Activated CD4-positive, alpha-beta T cell treated with anti-CD3 and anti-CD28 coated beads for 36 hours (primary cell): ENCODE measurements around the gene SECTM1. TPM values are rescaled to one million over a fixed set of nuclear protein-coding genes. Genes with fewer than 3 reads are reported as not detected.

Experiments used
- ATAC-seq: fragments of 200-7000 bp; cut with Tn5 transposase; one replicate; pipeline ENCODE4 v1.10.0; 2021; ENCODE audit warnings: mild to moderate bottlenecking, moderate library complexity
- CTCF ChIA-PET: fragments of 350-600 bp; sonication (Branson Sonifier 250); formaldehyde crosslinking; loops from one replicate; lab custom pipeline; 2021; ENCODE audit warnings: antibody characterized with exemption; lab: Charles Lee
- POLR2A ChIA-PET: fragments of 350-600 bp; sonication (Branson Sonifier 250); formaldehyde crosslinking; loops from one replicate; lab custom pipeline; 2021; ENCODE audit warnings: antibody characterized with exemption, inconsistent platforms; lab: Charles Lee
- DNase-seq: peaks from one replicate; pipeline ENCODE4 v3.0.0-alpha.2; 2020
- H3K27ac Mint-ChIP-seq: one replicate; pipeline ENCODE4 v1.8.0; 2021; ENCODE audit warnings: mixed read lengths
- H3K27me3 Mint-ChIP-seq: one replicate; pipeline ENCODE4 v1.8.0; 2021; ENCODE audit warnings: mixed read lengths
- H3K36me3 Mint-ChIP-seq: one replicate; pipeline ENCODE4 v1.8.0; 2021; ENCODE audit warnings: low read depth, mixed read lengths
- H3K4me1 Mint-ChIP-seq: one replicate; pipeline ENCODE4 v1.8.0; 2021; ENCODE audit warnings: mixed read lengths
- H3K4me3 Mint-ChIP-seq: one replicate; pipeline ENCODE4 v1.8.0; 2021; ENCODE audit warnings: mild to moderate bottlenecking, moderate library complexity, mixed read lengths
- H3K9me3 Mint-ChIP-seq: one replicate; pipeline ENCODE4 v1.8.0; 2021; ENCODE audit warnings: low read depth, mixed read lengths
- intact Hi-C, 2 experiments: fragments of 100-400 bp; cut with DNase I in 1 of 2; cut with micrococcal nuclease in 1 of 2; formaldehyde crosslinking; loops; one replicate each; pipeline versions ENCODE4 v1.14.2 to v1.15.1; 2022 to 2024; cut with DNase I, micrococcal nuclease
- total RNA-seq, 2 experiments: library from RNA; stranded (reverse); gene quantifications; one replicate each; pipeline ENCODE4 v1.2.3, GENCODE V29; 2021

SECTM1 gene
- total RNA-seq, 2 experiments from 2014 or later = 9.0 to 10.9 TPM

- no peaks in the 10 kb centered on the region for H3K27me3 Mint-ChIP-seq
- peak; percentile 74 for ATAC-seq
- intact Hi-C loops = loop anchor here in 1 of 2 experiments (2.0 kb wide), 1 partner anchor 79 kb away; no protein-coding TSS in a partner anchor
- POLR2A ChIA-PET = interaction anchor here (1.2 to 2.7 kb wide), 5 partner anchors 9 to 35 kb away, joined by 4 to 94 read pairs (median 10); no protein-coding TSS in a partner anchor
- peak within 1 kb of the TSS; percentile 98 for H3K27ac Mint-ChIP-seq
- DNase-seq = peak; percentile 85
- H3K4me1 Mint-ChIP-seq = peaks cover 8% of the 10 kb centered on the region
- CTCF ChIA-PET = interaction anchor here (0.5 to 2.1 kb wide), 11 partner anchors 11 to 111 kb away, joined by 3 to 7 read pairs (median 3); no protein-coding TSS in a partner anchor
- no peaks in the 10 kb centered on the region for H3K9me3 Mint-ChIP-seq
- peaks cover 47% of the 10 kb centered on the region for H3K36me3 Mint-ChIP-seq
- no peak within 1 kb of the TSS for H3K4me3 Mint-ChIP-seq
These were observed 16.0 kb downstream of the SECTM1 start, which contains the start of gene CD7 for GRCh38 chr17:82317394-82318168. TSS of gene CD7 (minus strand) at chr17:82317608. CDS start at chr17:82317495, 113 bp downstream.

- H3K27ac Mint-ChIP-seq = peak overlapping the region; percentile 98
- no peaks in the 10 kb centered on the region for H3K9me3 Mint-ChIP-seq
- intact Hi-C loops = loop anchor here in 1 of 2 experiments (2.0 kb wide), 1 partner anchor 78 kb away; no protein-coding TSS in a partner anchor
- peaks cover 8% of the 10 kb centered on the region for H3K4me1 Mint-ChIP-seq
- ATAC-seq (peak; percentile 11), DNase-seq (peak; percentile 60)
- H3K27me3 Mint-ChIP-seq = no peaks in the 10 kb centered on the region
- peaks cover 41% of the 10 kb centered on the region for H3K36me3 Mint-ChIP-seq
- no peak overlapping the region for H3K4me3 Mint-ChIP-seq
- CTCF ChIA-PET = interaction anchor here (0.7 to 2.1 kb wide), 11 partner anchors 10 to 111 kb away, joined by 3 to 7 read pairs (median 3); no protein-coding TSS in a partner anchor
- POLR2A ChIA-PET = interaction anchor here (1.2 to 2.7 kb wide), 5 partner anchors 8 to 34 kb away, joined by 4 to 94 read pairs (median 10); no protein-coding TSS in a partner anchor
These were observed 16.7 kb downstream of the SECTM1 start for GRCh38 chr17:82316651-82317393.

GRCh38 chr17:82315703-82316358, 17.7 kb downstream of the SECTM1 start:
- ChIA-PET CTCF (interaction anchor here (2.1 kb wide), 1 partner anchor 14 kb away, joined by 6 read pairs; no protein-coding TSS in a partner anchor), POLR2A (interaction anchor here (2.3 to 2.7 kb wide), 2 partner anchors 15 to 23 kb away, joined by 10 to 94 read pairs; no protein-coding TSS in a partner anchor)
- Mint-ChIP-seq H3K4me1 (peaks cover 5% of the 10 kb centered on the region), H3K27ac (peak overlapping the region; percentile 98), H3K27me3 (no peaks in the 10 kb centered on the region), H3K9me3 (no peaks in the 10 kb centered on the region), H3K4me3 (no peak overlapping the region), H3K36me3 (peaks cover 36% of the 10 kb centered on the region)
- ATAC-seq (peak; percentile 30), DNase-seq (peak; percentile 64)
- intact Hi-C loops = loop anchor here in 1 of 2 experiments (2.0 kb wide), 1 partner anchor 77 kb away; no protein-coding TSS in a partner anchor

- DNase-seq (peak; percentile 23), ATAC-seq (no peak)
- no peaks in the 10 kb centered on the region for H3K9me3 Mint-ChIP-seq
- peaks cover 5% of the 10 kb centered on the region for H3K4me1 Mint-ChIP-seq
- ChIA-PET CTCF (interaction anchor here (0.7 kb wide), 1 partner anchor 17 kb away, joined by 4 read pairs; no protein-coding TSS in a partner anchor), POLR2A (no interaction called here)
- no peaks in the 10 kb centered on the region for H3K27me3 Mint-ChIP-seq
- peak overlapping the region; percentile 98 for H3K27ac Mint-ChIP-seq
- peaks cover 36% of the 10 kb centered on the region for H3K36me3 Mint-ChIP-seq
- intact Hi-C loops = no loop called here
- no peak overlapping the region for H3K4me3 Mint-ChIP-seq
These were observed 18.6 kb downstream of the SECTM1 start for GRCh38 chr17:82314727-82315605.

GRCh38 chr17:82314012-82314726, 19.4 kb downstream of the SECTM1 start:
- POLR2A ChIA-PET = interaction anchor here (1.3 to 1.6 kb wide), 2 partner anchors 10 to 13 kb away, joined by 3 to 4 read pairs; no protein-coding TSS in a partner anchor
- H3K27ac Mint-ChIP-seq = peak overlapping the region; percentile 55

GRCh38 chr17:82313195-82314011, 20.2 kb downstream of the SECTM1 start:
- H3K27me3 Mint-ChIP-seq = no peaks in the 10 kb centered on the region
- intact Hi-C loops = no loop called here
- H3K9me3 Mint-ChIP-seq = no peaks in the 10 kb centered on the region
- ChIA-PET CTCF (interaction anchor here (0.7 to 1.2 kb wide), 2 partner anchors 8 to 111 kb away, joined by 3 to 4 read pairs; no protein-coding TSS in a partner anchor), POLR2A (interaction anchor here (0.9 to 1.7 kb wide), 4 partner anchors 8 to 15 kb away, joined by 3 to 9 read pairs (median 4); no protein-coding TSS in a partner anchor)
- peak overlapping the region; percentile 23 for H3K4me3 Mint-ChIP-seq
- H3K4me1 Mint-ChIP-seq = peaks cover 8% of the 10 kb centered on the region
- no peak for ATAC-seq
- H3K36me3 Mint-ChIP-seq = peaks cover 36% of the 10 kb centered on the region
- no peak for DNase-seq
- H3K27ac Mint-ChIP-seq = peak overlapping the region; percentile 55

More at GRCh38 chr17:82314012-82314726, 19.4 kb downstream of the SECTM1 start:
- CTCF ChIA-PET = interaction anchor here (0.7 kb wide), 1 partner anchor 16 kb away, joined by 4 read pairs; no protein-coding TSS in a partner anchor
- no peaks in the 10 kb centered on the region for H3K27me3 Mint-ChIP-seq
- peaks cover 5% of the 10 kb centered on the region for H3K4me1 Mint-ChIP-seq
- ATAC-seq (no peak), DNase-seq (no peak)
- intact Hi-C loops = no loop called here
- no peak overlapping the region for H3K4me3 Mint-ChIP-seq
- no peaks in the 10 kb centered on the region for H3K9me3 Mint-ChIP-seq
- H3K36me3 Mint-ChIP-seq = peaks cover 36% of the 10 kb centered on the region

- H3K27ac Mint-ChIP-seq = no peak overlapping the region
- no peak overlapping the region for H3K4me3 Mint-ChIP-seq
- ChIA-PET POLR2A (interaction anchor here (1.2 to 1.7 kb wide), 2 partner anchors 9 to 14 kb away, joined by 6 to 9 read pairs; no protein-coding TSS in a partner anchor), CTCF (no interaction called here)
- intact Hi-C loops = no loop called here
- no peak for DNase-seq
- ATAC-seq = no peak
- peaks cover 41% of the 10 kb centered on the region for H3K36me3 Mint-ChIP-seq
- peaks cover 4% of the 10 kb centered on the region for H3K9me3 Mint-ChIP-seq
- H3K27me3 Mint-ChIP-seq = no peaks in the 10 kb centered on the region
- peaks cover 15% of the 10 kb centered on the region for H3K4me1 Mint-ChIP-seq
These were observed 21.6 kb downstream of the SECTM1 start for GRCh38 chr17:82311971-82312370.

- Mint-ChIP-seq H3K4me1 (peaks cover 26% of the 10 kb centered on the region), H3K27ac (no peak overlapping the region), H3K27me3 (no peaks in the 10 kb centered on the region), H3K9me3 (peaks cover 7% of the 10 kb centered on the region), H3K4me3 (no peak overlapping the region), H3K36me3 (peaks cover 35% of the 10 kb centered on the region)
- ATAC-seq (no peak), DNase-seq (no peak)
- CTCF ChIA-PET = no interaction called here
- POLR2A ChIA-PET = interaction anchor here (0.6 to 1.2 kb wide), 4 partner anchors 11 to 73 kb away, joined by 3 to 6 read pairs (median 3); no protein-coding TSS in a partner anchor
- intact Hi-C loops = no loop called here
These were observed 22.7 kb downstream of the SECTM1 start for GRCh38 chr17:82310877-82311276.
